Lower leg skin (tissue), 3 donors: ENCODE data around the gene ZNF385B.

ENCODE experiments used
- CTCF ChIP-seq, 3 donors: fragments of 450-650 bp; IDR thresholded peaks; one replicate each; pipeline ENCODE4 v1.5.1; 2016; ENCODE audit warnings: antibody characterized with exemption in 3 of 3, mild to moderate bottlenecking in 3 of 3, moderate library complexity in 2 of 3
- POLR2A ChIP-seq, 2 donors: fragments of 450-650 bp; IDR thresholded peaks; one replicate each; pipeline ENCODE4 v1.6.1; 2016 to 2017; ENCODE audit warnings: antibody characterized with exemption in 2 of 2, mild to moderate bottlenecking in 1 of 2, moderate library complexity in 1 of 2

- TF ChIP-seq CTCF (IDR thresholded peaks at IDR 0.05) (no peak), POLR2A (IDR thresholded peaks at IDR 0.05) (no peak)
Observed at GRCh38 chr2:179550849-179551248, 310.6 kb downstream of the ZNF385B start.
